GM12892 (cell line): ENCODE measurements around the gene CIITA.

ENCODE experiments used
- POLR2A ChIP-seq: IDR thresholded peaks from 2 replicates; pipeline ENCODE4 v1.6.1; 2011; ENCODE audit warnings: low read depth, low read length, control low read depth
- POLR2AphosphoS5 ChIP-seq: IDR thresholded peaks from 2 replicates; pipeline ENCODE4 v1.6.1; 2011; ENCODE audit warnings: low read depth, low read length, control low read depth
- TAF1 ChIP-seq: IDR thresholded peaks from 2 replicates; pipeline ENCODE4 v1.6.1; 2011; ENCODE audit warnings: low read depth, mild to moderate bottlenecking, control low read depth, low read length, borderline replicate concordance

DNA sequence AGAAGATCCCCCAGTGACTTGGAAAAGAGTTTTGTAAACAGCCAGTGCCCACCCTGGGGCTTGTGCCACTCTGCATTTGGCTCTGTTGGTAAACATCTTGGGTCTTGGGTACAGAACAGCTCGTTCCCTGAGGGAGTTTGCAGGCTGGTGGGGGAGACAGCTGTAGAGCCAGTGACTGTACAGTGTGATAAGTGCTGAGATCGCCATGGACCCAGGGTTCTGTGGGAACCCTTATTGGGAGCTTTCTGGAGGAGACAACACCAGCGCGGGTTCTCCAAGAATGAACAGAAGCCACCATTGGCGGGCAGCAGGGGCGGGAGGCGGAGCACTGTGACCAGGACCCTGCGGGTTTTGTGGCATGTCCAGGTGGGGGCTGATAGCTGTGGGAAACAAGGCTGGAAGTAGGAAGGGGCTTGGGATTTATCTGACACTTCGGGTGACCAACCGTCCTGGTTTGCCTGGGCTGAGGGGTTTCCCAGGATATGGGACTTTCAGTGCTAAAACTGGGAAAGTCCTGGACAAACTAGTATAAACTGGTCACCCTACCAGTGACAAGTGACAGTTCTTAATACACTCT is 70.3 kb downstream of the CIITA start:
- TF ChIP-seq POLR2A (no peak), TAF1 (no peak), POLR2AphosphoS5 (no peak)
